ENCODE results near the gene NAT14. TPM values are rescaled to one million over a fixed set of nuclear protein-coding genes. Genes with fewer than 3 reads are reported as not detected.
A peak's percentile ranks its signal among the peaks of the same experiment; 100 is the strongest.

The NAT14 gene
- total RNA-seq, 2 experiments from 2014 or later: 10.5 to 14.7 TPM

DNA sequence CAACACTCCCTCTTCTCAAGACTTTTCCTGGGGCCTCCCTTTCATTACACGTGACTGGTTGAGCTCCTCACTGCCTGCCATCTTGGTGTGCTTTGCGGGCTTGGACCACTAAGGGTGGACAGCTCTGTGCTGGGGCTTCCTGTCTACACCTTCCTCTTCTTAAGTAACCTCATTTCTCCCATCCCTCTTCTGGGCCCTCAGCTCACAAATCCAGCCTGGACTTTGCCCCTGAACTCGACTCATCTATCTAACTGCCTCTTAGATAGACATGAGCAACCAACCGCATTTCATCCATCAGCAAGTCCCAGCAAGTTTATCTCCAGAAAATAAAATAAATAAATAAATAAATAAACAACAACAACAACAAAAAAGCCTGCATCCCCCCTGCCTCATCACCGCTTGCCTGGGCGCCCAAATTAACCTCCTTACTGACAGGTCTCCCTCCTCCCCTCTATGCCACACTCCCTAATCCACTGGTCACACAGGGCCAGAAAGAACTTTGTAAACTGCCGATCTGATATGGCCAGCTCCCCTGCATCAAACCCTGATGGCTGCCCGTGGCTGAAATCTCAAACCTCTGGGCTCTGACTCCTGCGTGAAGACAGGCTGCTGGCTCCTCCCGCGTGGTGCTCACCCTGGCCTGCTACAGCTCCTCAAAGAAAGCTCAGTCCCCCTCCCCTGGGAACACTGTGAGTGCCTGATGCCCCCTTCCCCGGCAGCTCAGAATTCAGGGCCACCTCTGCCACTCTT lies 31.3 kb upstream of the NAT14 start:
- H3K36me3 ChIP-seq (ENCODE audit: insufficient read depth, low read length): no peaks in the 10 kb centered on the region
- peaks cover 26 to 27% of the 10 kb centered on the region in 2 experiments for H3K27me3 ChIP-seq (ENCODE audit: control insufficient read depth in 1 of 2, insufficient read depth in 2 of 2, low read length in 2 of 2)
- no peak for ATAC-seq (ENCODE audit: poor library complexity)
- TF ChIP-seq, protein P1, sequence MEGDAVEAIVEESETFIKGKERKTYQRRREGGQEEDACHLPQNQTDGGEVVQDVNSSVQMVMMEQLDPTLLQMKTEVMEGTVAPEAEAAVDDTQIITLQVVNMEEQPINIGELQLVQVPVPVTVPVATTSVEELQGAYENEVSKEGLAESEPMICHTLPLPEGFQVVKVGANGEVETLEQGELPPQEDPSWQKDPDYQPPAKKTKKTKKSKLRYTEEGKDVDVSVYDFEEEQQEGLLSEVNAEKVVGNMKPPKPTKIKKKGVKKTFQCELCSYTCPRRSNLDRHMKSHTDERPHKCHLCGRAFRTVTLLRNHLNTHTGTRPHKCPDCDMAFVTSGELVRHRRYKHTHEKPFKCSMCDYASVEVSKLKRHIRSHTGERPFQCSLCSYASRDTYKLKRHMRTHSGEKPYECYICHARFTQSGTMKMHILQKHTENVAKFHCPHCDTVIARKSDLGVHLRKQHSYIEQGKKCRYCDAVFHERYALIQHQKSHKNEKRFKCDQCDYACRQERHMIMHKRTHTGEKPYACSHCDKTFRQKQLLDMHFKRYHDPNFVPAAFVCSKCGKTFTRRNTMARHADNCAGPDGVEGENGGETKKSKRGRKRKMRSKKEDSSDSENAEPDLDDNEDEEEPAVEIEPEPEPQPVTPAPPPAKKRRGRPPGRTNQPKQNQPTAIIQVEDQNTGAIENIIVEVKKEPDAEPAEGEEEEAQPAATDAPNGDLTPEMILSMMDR (IDR thresholded peaks at IDR 0.05): no peak
- Mint-ChIP-seq H3K4me1 (ENCODE audit: low read depth) (peaks cover 13% of the 10 kb centered on the region), H3K4me3 (peak overlapping the region; percentile 36), H3K9me3 (no peaks in the 10 kb centered on the region), H3K27me3 (peaks cover 33% of the 10 kb centered on the region), H3K36me3 (ENCODE audit: low read depth) (no peaks in the 10 kb centered on the region), H3K27ac (no peak overlapping the region)
- ChIA-PET CTCF (interaction anchor here (0.6 to 1.0 kb wide), 2 partner anchors 50 to 535 kb away, joined by 3 to 4 read pairs; no protein-coding TSS in a partner anchor), POLR2A (interaction anchor here (0.6 to 0.7 kb wide), 2 partner anchors 27 to 69 kb away, joined by 3 read pairs; partner anchors contain the start of gene TMEM238)
- no peak for DNase-seq
- no peak overlapping the region for H3K27ac ChIP-seq (ENCODE audit: low read depth in 1 of 2, low read length in 2 of 2)
- H3K9me3 ChIP-seq (ENCODE audit: control insufficient read depth in 1 of 2, insufficient read depth in 1 of 2, low read length in 2 of 2): peaks cover 0 to 16% of the 10 kb centered on the region in 2 experiments
- H3K4me1 ChIP-seq (ENCODE audit: insufficient read depth, low read length): peaks cover 23% of the 10 kb centered on the region
- H3K4me3 ChIP-seq (ENCODE audit: low read length): no peak overlapping the region
- intact Hi-C loops (cut with DNase I, micrococcal nuclease): loop anchor here (1.0 kb wide), 2 partner anchors 152 to 312 kb away; no protein-coding TSS in a partner anchor

DNA sequence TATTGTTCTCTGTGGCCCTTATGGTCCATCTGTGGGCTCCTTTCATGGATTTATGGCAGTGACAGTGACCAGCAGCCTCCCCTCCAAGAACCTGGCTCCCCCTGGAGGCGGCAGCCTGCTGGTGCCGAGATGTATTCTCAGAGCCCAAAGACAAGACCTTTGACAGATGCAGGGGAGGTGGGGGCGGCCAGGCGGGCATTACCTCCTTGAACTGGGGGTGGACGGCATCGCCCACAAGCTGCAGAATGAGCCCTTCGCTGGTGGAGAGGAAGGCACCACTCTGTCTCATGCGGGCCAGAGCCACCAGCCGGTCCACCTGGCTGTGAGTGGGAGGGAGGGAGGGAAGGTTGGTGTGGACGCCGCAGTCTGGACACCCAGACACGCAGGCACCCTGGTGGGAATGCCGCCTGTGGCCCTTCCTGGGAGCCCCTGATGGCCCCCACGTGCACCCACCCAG lies 30.2 kb upstream of the NAT14 start:
- POLR2A ChIA-PET: no interaction called here
- ATAC-seq (ENCODE audit: poor library complexity): peak; percentile 41
- Histone ChIP-seq H3K4me1 (ENCODE audit: insufficient read depth, low read length) (peaks cover 23% of the 10 kb centered on the region), H3K9me3 (ENCODE audit: control insufficient read depth in 1 of 2, insufficient read depth in 1 of 2, low read length in 2 of 2) (peaks cover 0 to 7% of the 10 kb centered on the region in 2 experiments), H3K36me3 (ENCODE audit: insufficient read depth, low read length) (no peaks in the 10 kb centered on the region), H3K4me3 (ENCODE audit: low read length) (no peak overlapping the region), H3K27ac (ENCODE audit: low read depth in 1 of 2, low read length in 2 of 2) (no peak overlapping the region), H3K27me3 (ENCODE audit: control insufficient read depth in 1 of 2, insufficient read depth in 2 of 2, low read length in 2 of 2) (peaks cover 17 to 20% of the 10 kb centered on the region in 2 experiments)
- no peaks in the 10 kb centered on the region for H3K9me3 Mint-ChIP-seq
- DNase-seq: peak in 13 of 14 experiments; percentile 23 to 73 (median 46)
- peak overlapping the region; percentile 77 for H3K4me3 Mint-ChIP-seq
- no peak overlapping the region for H3K27ac Mint-ChIP-seq
- intact Hi-C loops (cut with DNase I, micrococcal nuclease): loop anchor here (1.0 kb wide), 2 partner anchors 154 to 314 kb away; no protein-coding TSS in a partner anchor
- H3K27me3 Mint-ChIP-seq: peaks cover 33% of the 10 kb centered on the region
- CTCF ChIA-PET: no interaction called here
- no peaks in the 10 kb centered on the region for H3K36me3 Mint-ChIP-seq (ENCODE audit: low read depth)
- peaks cover 13% of the 10 kb centered on the region for H3K4me1 Mint-ChIP-seq (ENCODE audit: low read depth)
- TF ChIP-seq, protein P1 (IDR thresholded peaks at IDR 0.05): peak; percentile 54

DNA sequence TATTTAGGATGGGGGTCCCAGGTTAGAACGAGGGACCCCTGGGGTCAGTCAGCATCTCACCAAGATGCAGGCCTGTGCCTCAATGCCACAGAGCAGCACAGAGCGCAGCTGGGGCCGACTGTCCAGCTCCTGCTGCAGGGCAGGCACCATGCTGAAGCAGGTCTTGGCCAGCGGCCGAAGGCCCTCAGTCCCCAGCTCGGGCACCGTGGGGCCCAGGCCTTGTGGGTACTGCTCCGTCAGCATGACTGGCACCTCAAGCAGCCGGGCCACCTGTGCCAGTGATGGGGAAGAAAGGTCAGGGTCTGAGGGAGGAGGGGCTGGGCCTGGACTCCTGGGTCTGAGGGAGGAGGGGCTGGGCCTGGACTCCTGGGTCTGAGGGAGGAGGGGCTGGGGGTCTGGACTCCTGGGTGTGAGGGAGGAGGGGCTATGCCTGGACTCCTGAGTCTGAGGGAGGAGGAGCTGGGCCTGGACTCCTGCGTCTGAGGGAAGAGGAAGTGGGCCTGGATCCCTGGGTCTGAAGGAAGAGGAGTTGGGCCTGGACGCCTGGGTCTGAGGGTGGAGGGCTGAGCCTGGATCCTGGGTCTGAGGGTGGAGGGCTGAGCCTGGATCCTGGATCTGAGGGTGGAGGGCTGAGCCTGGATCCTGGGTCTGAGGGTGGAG lies 29.3 kb upstream of the NAT14 start:
- no peak overlapping the region for H3K4me3 ChIP-seq (ENCODE audit: low read length)
- no peak overlapping the region for H3K27ac ChIP-seq (ENCODE audit: low read depth in 1 of 2, low read length in 2 of 2)
- peaks cover 29% of the 10 kb centered on the region for H3K27me3 Mint-ChIP-seq
- H3K9me3 Mint-ChIP-seq: no peaks in the 10 kb centered on the region
- POLR2A ChIA-PET: no interaction called here
- H3K4me1 Mint-ChIP-seq (ENCODE audit: low read depth): peaks cover 22% of the 10 kb centered on the region
- ATAC-seq (ENCODE audit: poor library complexity) (no peak), DNase-seq (no peak)
- CTCF ChIA-PET: no interaction called here
- TF ChIP-seq, protein P1 (IDR thresholded peaks at IDR 0.05): no peak
- intact Hi-C loops (cut with DNase I, micrococcal nuclease): no loop called here
- peaks cover 12 to 14% of the 10 kb centered on the region in 2 experiments for H3K27me3 ChIP-seq (ENCODE audit: control insufficient read depth in 1 of 2, insufficient read depth in 2 of 2, low read length in 2 of 2)
- no peaks in the 10 kb centered on the region for H3K36me3 Mint-ChIP-seq (ENCODE audit: low read depth)
- no peak overlapping the region for H3K27ac Mint-ChIP-seq
- no peaks in the 10 kb centered on the region for H3K36me3 ChIP-seq (ENCODE audit: insufficient read depth, low read length)
- no peak overlapping the region for H3K4me3 Mint-ChIP-seq
- H3K9me3 ChIP-seq (ENCODE audit: control insufficient read depth in 1 of 2, insufficient read depth in 1 of 2, low read length in 2 of 2): peaks cover 0 to 7% of the 10 kb centered on the region in 2 experiments
- peaks cover 25% of the 10 kb centered on the region for H3K4me1 ChIP-seq (ENCODE audit: insufficient read depth, low read length)
